Activated T-cell treated with anti-CD3 and anti-CD28 coated beads, Interleukin-2, amount 50 U/mL, for 48 hours (primary cell): ENCODE data around the gene NLK.
"Not testable (repeated sequence)": the region's sequence is repeated elsewhere in the genome, so short reads cannot be mapped to it uniquely, and the experiment has no call there.

Experiments
- DNase-seq, 2 experiments: peaks; one replicate each; pipeline ENCODE4 v3.0.0-alpha.2; 2020

NLK gene

DNA sequence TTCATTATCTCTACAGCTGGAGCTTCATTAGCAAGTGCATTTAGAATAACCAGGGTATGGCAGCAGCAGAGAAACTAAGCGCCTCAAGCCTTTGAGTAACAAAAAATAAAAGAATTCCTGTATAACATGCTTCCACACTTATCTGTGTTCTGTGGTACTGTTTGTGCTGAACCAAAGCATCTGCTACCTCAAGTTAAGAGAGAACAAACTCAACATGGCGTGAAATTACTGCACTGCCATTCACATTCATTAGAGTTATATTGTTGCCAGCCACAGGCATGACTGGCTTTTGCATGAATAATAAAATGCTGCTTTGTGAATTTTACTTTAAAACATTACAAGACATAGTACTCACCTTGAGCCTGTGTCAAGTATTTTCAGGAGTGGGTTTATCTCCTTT lies 76.6 kb downstream of the NLK start:
- no peak for DNase-seq

DNA sequence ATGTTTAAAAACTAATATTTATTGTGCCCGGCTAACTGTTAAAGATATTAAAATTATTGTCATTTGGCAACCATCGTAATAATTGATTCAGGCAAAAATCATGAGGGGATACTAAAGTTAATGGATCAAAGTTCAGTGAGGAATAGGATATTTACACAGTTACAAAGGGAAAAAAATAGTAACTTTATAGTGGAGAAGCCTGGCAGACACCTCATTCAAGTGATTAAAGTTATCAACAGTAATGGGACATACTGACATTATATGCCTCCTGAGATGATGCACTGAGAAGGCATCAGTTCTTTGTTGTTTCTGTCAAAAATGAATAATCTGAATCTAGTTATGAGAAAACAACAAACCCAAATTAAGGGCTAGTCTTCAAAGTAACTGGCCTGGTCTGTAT lies 77.1 kb downstream of the NLK start:
- DNase-seq = no peak

- DNase-seq = no peak
These were observed 78.3 kb downstream of the NLK start for GRCh38 chr17:28120766-28121165.

GRCh38 chr17:28124962-28125361 lies 82.5 kb downstream of the NLK start:
- no peak for DNase-seq

DNA sequence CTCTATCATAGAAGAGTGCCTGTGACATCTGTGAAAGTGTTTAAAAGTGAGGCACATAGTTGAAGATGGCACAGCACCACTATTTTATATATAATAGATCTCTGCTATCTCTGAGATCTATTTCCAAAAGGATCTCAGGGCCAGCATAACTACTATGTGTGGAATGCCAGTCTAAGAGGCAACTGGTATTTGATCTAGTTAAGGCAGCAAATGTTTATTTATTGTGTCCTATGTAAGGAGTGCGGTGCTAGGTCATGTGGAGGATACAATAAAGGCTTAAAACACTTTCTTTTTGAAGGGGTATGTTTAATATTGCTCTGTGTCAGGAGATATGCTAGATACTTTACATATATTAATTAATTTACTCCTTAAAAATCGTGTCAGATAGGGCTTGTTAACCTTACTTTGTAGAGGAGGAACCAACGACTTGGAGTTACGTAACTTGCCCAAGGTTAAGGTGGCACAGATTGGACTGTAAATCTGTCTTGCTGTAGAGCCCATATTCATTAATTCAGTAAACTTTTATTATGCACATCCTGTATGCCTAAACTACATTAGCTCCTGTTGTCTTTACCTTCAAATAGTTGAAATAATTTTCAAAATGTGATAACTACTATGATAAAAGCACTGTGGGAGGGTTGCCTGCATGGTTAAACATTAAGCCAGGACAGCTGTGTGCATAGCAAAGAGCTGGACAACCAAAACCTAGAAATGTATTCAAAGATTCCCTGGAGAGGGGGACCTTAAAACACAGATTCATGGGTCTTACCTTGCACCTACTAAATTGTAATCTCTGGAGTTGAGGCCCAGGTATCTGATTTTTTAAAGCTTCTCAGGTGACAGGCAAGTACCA lies 83.3 kb downstream of the NLK start:
- no peak for DNase-seq

DNA sequence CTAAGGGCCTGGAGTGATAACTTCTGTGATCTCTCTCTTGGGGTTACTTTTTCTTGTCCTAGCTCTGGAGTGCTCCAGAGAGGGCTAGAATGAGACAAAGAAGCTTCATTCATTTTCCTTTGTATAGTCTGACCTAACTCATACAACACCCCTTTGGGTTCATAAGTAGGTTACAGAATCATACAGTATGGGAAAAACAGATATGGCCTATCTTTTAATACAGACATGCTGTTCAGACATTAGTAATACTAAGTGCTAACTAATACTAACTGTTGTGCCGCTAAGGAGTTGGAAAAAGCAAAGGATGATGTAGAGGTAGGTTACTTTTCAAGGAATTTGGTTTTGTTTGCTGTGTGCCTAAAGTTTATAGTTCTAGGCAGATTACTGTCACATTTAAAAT lies 84.7 kb downstream of the NLK start:
- DNase-seq = no peak

- DNase-seq = no peak
These were observed 86.3 kb downstream of the NLK start for GRCh38 chr17:28128779-28129178.

DNA sequence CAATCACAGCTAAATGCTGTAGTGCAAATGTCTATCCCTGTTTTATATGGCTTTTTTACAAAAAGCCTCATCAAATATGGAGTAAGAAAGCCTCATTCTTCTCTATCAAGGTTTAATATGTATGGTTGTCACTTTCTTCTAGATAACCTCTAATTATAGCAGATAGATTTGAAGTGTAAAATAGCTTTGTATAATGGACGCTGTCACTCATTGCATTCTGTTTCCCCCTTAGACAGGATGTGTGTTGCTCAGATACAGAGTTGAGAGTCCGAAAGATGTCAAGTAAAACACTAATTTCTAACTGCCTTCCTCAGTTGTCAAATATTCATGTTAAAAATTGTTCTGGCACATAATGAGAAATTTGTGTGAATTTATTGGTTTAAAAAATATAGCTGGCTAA lies 88.0 kb downstream of the NLK start:
- no peak for DNase-seq

DNA sequence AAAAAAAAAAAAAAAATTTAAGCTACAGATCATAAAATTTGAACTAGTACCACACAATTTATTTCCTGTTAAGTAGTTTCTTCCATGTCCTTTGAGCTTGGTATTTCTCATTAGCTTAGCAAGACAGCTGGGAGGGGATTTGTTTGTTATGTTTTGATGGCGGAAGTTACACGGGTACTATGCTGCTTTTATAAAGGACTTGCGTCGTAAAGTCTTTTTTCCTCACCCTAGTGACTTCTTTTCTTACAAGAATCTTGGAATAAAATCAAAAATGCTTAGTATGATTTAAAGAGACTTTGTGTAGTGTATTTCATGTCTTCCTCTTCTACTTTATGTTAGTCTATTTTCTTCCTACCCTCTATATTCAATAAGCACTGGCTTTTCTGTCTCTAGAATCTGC lies 89.1 kb downstream of the NLK start:
- DNase-seq = no peak

DNA sequence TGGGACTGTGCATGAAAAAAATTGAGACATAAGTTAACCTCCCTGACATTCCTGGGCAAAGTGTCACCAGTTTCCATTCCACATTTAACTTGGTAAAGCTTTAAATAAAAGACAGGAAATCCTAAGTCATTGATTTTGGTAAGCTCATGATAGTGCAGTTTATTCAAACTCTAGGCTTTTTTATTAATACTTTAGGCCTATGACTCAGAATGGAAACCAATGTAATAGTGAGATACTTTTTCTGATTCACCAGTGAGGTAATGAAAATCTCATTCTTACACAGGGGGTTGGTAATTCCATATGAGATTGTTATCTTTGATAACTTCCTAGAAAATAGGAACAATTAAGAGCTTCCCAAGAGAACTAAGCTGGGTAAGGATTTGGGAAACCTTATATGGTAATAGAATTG lies 91.1 kb downstream of the NLK start:
- no peak for DNase-seq

GRCh38 chr17:28136923-28137322 lies 94.4 kb downstream of the NLK start:
- no peak for DNase-seq

- DNase-seq = no peak
These were observed 97.3 kb downstream of the NLK start for GRCh38 chr17:28139822-28140221.

- DNase-seq = no peak
These were observed 98.8 kb downstream of the NLK start for GRCh38 chr17:28141313-28141712.

GRCh38 chr17:28141773-28142172 lies 99.3 kb downstream of the NLK start:
- no peak for DNase-seq

- no peak for DNase-seq
These were observed 99.8 kb downstream of the NLK start for GRCh38 chr17:28142305-28142704.

GRCh38 chr17:28144019-28144418 lies 101.5 kb downstream of the NLK start:
- no peak for DNase-seq

GRCh38 chr17:28145348-28145747 lies 102.9 kb downstream of the NLK start:
- no peak for DNase-seq

DNA sequence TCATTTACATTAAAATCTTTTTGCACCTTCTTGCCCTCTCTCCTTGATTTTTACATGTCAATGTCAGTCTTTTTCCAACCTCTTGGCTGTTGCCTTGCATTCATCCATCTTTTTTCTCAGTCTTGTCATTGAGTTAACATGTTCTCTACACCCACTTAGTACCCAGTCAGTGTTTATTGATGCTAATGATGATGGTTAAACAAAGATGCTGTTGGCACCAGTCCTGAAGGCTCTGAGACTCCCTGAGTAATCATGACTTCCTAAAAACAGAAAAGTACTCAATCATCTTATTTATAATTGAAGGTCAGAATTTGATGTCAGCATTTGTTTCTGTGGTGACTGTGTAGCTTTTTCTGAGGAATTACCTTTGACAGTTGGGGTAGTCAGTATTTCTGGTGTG lies 104.5 kb downstream of the NLK start:
- no peak for DNase-seq

DNA sequence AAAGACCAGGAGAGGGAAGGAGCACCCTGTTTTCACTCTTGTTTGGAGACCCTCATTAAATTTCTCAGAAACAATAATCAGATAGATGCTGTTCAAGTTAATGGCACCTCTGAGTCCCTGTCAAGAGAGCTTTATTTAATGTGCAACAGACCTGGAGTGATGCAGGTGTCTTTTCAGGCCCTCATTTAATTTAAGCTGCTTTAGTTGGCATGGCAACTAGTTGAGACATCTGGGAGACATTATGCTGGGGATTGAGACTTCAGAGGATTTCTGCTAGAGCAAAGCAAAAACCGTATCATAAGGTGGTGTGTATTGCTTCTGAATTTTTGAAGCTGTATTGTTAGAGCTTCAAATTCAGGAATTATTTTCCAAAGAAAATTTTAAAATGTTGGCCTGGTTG lies 108.5 kb downstream of the NLK start:
- DNase-seq = no peak

GRCh38 chr17:28154214-28154613 lies 111.7 kb downstream of the NLK start:
- DNase-seq = no peak

DNA sequence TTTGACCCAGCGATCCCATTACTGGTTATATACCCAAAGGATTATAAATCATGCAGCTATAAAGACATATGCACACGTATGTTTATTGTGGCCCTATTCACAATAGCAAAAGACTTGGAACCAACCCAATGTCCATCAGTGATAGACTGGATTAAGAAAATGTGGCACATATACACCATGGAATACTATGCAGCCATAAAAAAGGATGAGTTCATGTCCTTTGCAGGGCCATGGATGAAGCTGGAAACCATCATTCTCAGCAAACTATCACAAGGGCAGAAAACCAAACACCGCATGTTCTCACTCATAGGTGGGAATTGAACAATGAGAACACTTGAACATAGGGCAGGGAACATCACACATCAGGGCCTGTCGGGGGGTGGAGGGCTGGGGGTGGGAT lies 112.9 kb downstream of the NLK start:
- DNase-seq = not testable (repeated sequence)

DNA sequence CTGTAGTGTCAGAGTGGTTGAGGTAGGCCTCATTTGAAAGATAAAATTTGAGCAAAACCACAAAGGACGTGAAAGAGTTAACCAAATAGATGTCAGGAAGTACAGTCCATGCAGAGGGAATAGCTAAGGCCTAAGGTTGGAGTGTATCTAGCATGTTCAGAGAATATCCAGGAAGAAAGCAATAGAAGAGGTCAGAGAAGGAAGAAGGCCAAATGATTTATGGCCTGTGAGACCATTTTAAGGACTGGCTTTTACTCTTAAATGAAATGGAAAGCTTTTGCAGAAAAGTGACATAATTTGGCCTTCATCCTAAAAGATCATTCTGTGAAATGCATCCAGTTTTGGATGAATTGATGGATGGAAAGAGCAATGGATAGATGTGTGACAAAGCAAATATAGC lies 116.5 kb downstream of the NLK start:
- no peak for DNase-seq

DNA sequence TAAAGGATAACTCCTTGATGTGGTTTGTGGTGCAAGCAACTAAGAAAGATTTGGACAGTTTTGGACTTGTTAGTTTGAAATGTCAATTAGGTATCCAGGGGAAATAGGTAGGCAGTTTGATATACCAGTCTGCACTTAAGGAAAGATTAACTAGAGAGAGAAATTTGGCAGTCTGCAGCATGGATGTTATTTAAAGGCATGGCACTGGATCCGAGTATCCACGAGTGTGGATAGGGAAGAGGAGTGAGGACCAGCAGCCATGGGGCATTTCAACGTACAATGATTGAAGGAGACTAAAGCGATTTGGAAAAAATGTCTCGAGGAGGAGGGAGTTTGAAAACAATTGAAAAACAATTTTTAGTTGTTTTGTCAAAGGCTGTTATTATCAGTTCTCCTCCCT lies 117.4 kb downstream of the NLK start:
- no peak for DNase-seq

- DNase-seq = no peak
These were observed 118.1 kb downstream of the NLK start for GRCh38 chr17:28160610-28161009.

DNA sequence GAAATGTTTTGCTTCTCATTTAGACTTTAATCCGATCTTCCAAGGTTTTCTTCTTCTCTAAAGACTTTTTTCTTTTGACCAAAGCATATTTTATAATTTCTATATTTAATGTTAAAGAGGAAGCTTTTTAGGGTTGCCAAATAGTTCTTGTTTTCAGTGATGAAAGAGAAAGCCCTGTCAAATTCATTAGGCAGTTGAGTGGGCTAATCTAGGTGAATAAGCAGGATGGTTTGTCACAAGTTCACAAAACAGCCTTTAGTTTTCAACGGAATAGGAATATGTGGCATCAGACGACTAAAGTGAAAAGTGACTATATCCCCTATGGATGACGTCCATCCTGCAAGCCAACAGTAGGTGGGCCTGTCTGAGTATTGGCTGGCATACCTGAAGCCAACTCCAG lies 118.8 kb downstream of the NLK start:
- no peak for DNase-seq
